HG03575 (cell line): ENCODE results near the gene AZU1.
"Not testable (repeated sequence)": the region's sequence is repeated elsewhere in the genome, so short reads cannot be mapped to it uniquely, and the experiment has no call there.

Experiments
- ATAC-seq: cut with Tn5 transposase; IDR thresholded peaks from one replicate; pipeline ENCODE4 v1.9.1; 2021; ENCODE audit not compliant: unreplicated experiment, insufficient number of reproducible peaks, low FRiP score; ENCODE audit errors: extremely low read depth

The AZU1 gene

GRCh38 chr19:823565-824121, 4.0 kb upstream of the AZU1 start:
- ATAC-seq = no peak

- no peak for ATAC-seq
These were observed 2.8 kb upstream of the AZU1 start for GRCh38 chr19:824885-825284.

GRCh38 chr19:825897-826644, 1.6 kb upstream of the AZU1 start:
- ATAC-seq = no peak

GRCh38 chr19:827314-827709, 325 bp upstream of the AZU1 start:
- no peak for ATAC-seq

- ATAC-seq = no peak
These were observed 1.6 kb downstream of the AZU1 start for GRCh38 chr19:829129-829758.

- ATAC-seq = no peak
These were observed 4.1 kb downstream of the AZU1 start for GRCh38 chr19:831407-832369.

- no peak for ATAC-seq
These were observed 6.6 kb downstream of the AZU1 start for GRCh38 chr19:834216-834615.

- no peak for ATAC-seq
These were observed 7.7 kb downstream of the AZU1 start for GRCh38 chr19:835210-835810.

GRCh38 chr19:840519-841206, 13.0 kb downstream of the AZU1 start, which contains the start of gene PRTN3:
Gene PRTN3, plus strand, starts transcription at chr19:840999. Its CDS starts 10 bp downstream, at chr19:841009.
- no peak for ATAC-seq

GRCh38 chr19:842802-843179, 15.2 kb downstream of the AZU1 start:
- ATAC-seq = not testable (repeated sequence)

GRCh38 chr19:843180-843835, 15.7 kb downstream of the AZU1 start:
- no peak for ATAC-seq

GRCh38 chr19:843836-844545, 16.4 kb downstream of the AZU1 start:
- no peak for ATAC-seq

GRCh38 chr19:844546-844971, 16.9 kb downstream of the AZU1 start:
- no peak for ATAC-seq

GRCh38 chr19:845707-846521, 18.3 kb downstream of the AZU1 start:
- no peak for ATAC-seq

- ATAC-seq = no peak
These were observed 20.8 kb downstream of the AZU1 start for GRCh38 chr19:848386-848921.

- ATAC-seq = not testable (repeated sequence)
These were observed 21.6 kb downstream of the AZU1 start for GRCh38 chr19:849195-849594.
